Nephron (organoid): Measurements from ENCODE around the gene DNA2.
"Not testable (repeated sequence)": the region's sequence is repeated elsewhere in the genome, so short reads cannot be mapped to it uniquely, and the experiment has no call there.

ENCODE experiments used
- H3K27ac Mint-ChIP-seq, 3 experiments: 2 replicates each; pipeline ENCODE4 v1.8.0; 2020; ENCODE audit warnings: mixed read lengths in 3 of 3, mild to moderate bottlenecking in 2 of 3, moderate library complexity in 1 of 3
- H3K27me3 Mint-ChIP-seq: 2 replicates; pipeline ENCODE4 v1.8.0; 2021; ENCODE audit warnings: low read depth, mild to moderate bottlenecking, moderate library complexity, mixed read lengths
- H3K36me3 Mint-ChIP-seq: 2 replicates; pipeline ENCODE4 v1.8.0; 2020; ENCODE audit warnings: low read depth, mixed read lengths
- H3K4me1 Mint-ChIP-seq: 2 replicates; pipeline ENCODE4 v1.8.0; 2020; ENCODE audit warnings: mixed read lengths
- H3K4me3 Mint-ChIP-seq, 3 experiments: 2 replicates each; pipeline ENCODE4 v1.8.0; 2020; ENCODE audit warnings: mild to moderate bottlenecking in 3 of 3, mixed read lengths in 3 of 3, moderate library complexity in 2 of 3
- H3K9me3 Mint-ChIP-seq: 2 replicates; pipeline ENCODE4 v1.8.0; 2020; ENCODE audit warnings: mixed read lengths
- CTCF ChIP-seq, 3 experiments: fragments of 200-600 bp; sonication (generic); IDR thresholded peaks; one replicate each; pipeline ENCODE4 v1.5.0; 2021; ENCODE audit warnings: antibody characterized with exemption in 3 of 3; ENCODE audit not compliant: unreplicated experiment in 3 of 3

The DNA2 gene

GRCh38 chr10:68471586-68472408 lies at the start of gene DNA2:
DNA2 (minus strand) TSS chr10:68471973; CDS start chr10:68471864, 109 bp downstream.
- Mint-ChIP-seq H3K4me1 (peaks cover 29% of the 10 kb centered on the region), H3K36me3 (peaks cover 6% of the 10 kb centered on the region), H3K27ac (peak within 1 kb of the TSS; percentile 86 to 99 (median 99)), H3K4me3 (peak within 1 kb of the TSS; percentile 97 to 98 (median 97)), H3K9me3 (no peaks in the 10 kb centered on the region), H3K27me3 (no peaks in the 10 kb centered on the region)
- TF ChIP-seq CTCF (IDR thresholded peaks at IDR 0.05; ENCODE audit: unreplicated experiment in 3 of 3), result no peak

GRCh38 chr10:68518609-68519008 lies 46.8 kb upstream of the DNA2 start:
- not testable (repeated sequence) for H3K27me3 Mint-ChIP-seq, H3K4me3 Mint-ChIP-seq, H3K4me1 Mint-ChIP-seq, H3K27ac Mint-ChIP-seq, H3K9me3 Mint-ChIP-seq
- H3K36me3 Mint-ChIP-seq, result peaks cover 22% of the 10 kb centered on the region

GRCh38 chr10:68517188-68517587 lies 45.4 kb upstream of the DNA2 start:
- Mint-ChIP-seq H3K9me3 (no peaks in the 10 kb centered on the region), H3K27ac (no peak overlapping the region), H3K36me3 (peaks cover 18% of the 10 kb centered on the region), H3K27me3 (no peaks in the 10 kb centered on the region), H3K4me1 (no peaks in the 10 kb centered on the region), H3K4me3 (no peak overlapping the region)
- no peak for TF ChIP-seq CTCF (IDR thresholded peaks at IDR 0.05; ENCODE audit: unreplicated experiment in 3 of 3)

GRCh38 chr10:68516766-68517165 lies 45.0 kb upstream of the DNA2 start:
- no peak for TF ChIP-seq CTCF (IDR thresholded peaks at IDR 0.05; ENCODE audit: unreplicated experiment in 3 of 3)
- H3K36me3 Mint-ChIP-seq, result peaks cover 15% of the 10 kb centered on the region

GRCh38 chr10:68516216-68516615 lies 44.4 kb upstream of the DNA2 start:
- H3K36me3 Mint-ChIP-seq, result peaks cover 17% of the 10 kb centered on the region
- not testable (repeated sequence) for H3K9me3 Mint-ChIP-seq, H3K27me3 Mint-ChIP-seq, H3K27ac Mint-ChIP-seq, H3K4me3 Mint-ChIP-seq, H3K4me1 Mint-ChIP-seq

More at GRCh38 chr10:68516766-68517165, 45.0 kb upstream of the DNA2 start:
- Mint-ChIP-seq H3K4me1 (no peaks in the 10 kb centered on the region), H3K27me3 (no peaks in the 10 kb centered on the region), H3K9me3 (no peaks in the 10 kb centered on the region), H3K27ac (no peak overlapping the region), H3K4me3 (no peak overlapping the region)

- H3K9me3 Mint-ChIP-seq, result no peaks in the 10 kb centered on the region
- peaks cover 4% of the 10 kb centered on the region for H3K36me3 Mint-ChIP-seq
- TF ChIP-seq CTCF (IDR thresholded peaks at IDR 0.05; ENCODE audit: unreplicated experiment in 3 of 3), result no peak
- H3K27me3 Mint-ChIP-seq, result no peaks in the 10 kb centered on the region
- H3K4me3 Mint-ChIP-seq, result no peak overlapping the region
- no peak overlapping the region for H3K27ac Mint-ChIP-seq
- no peaks in the 10 kb centered on the region for H3K4me1 Mint-ChIP-seq
These were observed 36.3 kb upstream of the DNA2 start for GRCh38 chr10:68508090-68508489.

- Mint-ChIP-seq H3K4me1 (no peaks in the 10 kb centered on the region), H3K27me3 (no peaks in the 10 kb centered on the region), H3K36me3 (peaks cover 13% of the 10 kb centered on the region), H3K4me3 (no peak overlapping the region), H3K9me3 (no peaks in the 10 kb centered on the region), H3K27ac (no peak overlapping the region)
- no peak for TF ChIP-seq CTCF (IDR thresholded peaks at IDR 0.05; ENCODE audit: unreplicated experiment in 3 of 3)
These were observed 34.6 kb upstream of the DNA2 start for GRCh38 chr10:68506411-68506810.
